Endometrial microvascular endothelial cells (primary cell): ENCODE measurements around the gene KIF17. TPM values are rescaled to one million over a fixed set of nuclear protein-coding genes. Genes with fewer than 3 reads are reported as not detected.

Experiments
- in situ Hi-C: cut with HindIII; loops from 2 replicates; pipeline ENCODE4 v1.10.0; 2017; ENCODE audit warnings: low sequenced_read_pairs, low pct_unique_long_range_greater_than_20kb; ENCODE audit errors: inconsistent ontology term
- total RNA-seq: library from RNA; depleted of rRNA; stranded (reverse); fragments of >200 nt; gene quantifications from one replicate; pipeline ENCODE4 v1.2.3, GENCODE V29; 2015; ENCODE audit errors: inconsistent ontology term

KIF17 gene
- 26.4 TPM for total RNA-seq

DNA sequence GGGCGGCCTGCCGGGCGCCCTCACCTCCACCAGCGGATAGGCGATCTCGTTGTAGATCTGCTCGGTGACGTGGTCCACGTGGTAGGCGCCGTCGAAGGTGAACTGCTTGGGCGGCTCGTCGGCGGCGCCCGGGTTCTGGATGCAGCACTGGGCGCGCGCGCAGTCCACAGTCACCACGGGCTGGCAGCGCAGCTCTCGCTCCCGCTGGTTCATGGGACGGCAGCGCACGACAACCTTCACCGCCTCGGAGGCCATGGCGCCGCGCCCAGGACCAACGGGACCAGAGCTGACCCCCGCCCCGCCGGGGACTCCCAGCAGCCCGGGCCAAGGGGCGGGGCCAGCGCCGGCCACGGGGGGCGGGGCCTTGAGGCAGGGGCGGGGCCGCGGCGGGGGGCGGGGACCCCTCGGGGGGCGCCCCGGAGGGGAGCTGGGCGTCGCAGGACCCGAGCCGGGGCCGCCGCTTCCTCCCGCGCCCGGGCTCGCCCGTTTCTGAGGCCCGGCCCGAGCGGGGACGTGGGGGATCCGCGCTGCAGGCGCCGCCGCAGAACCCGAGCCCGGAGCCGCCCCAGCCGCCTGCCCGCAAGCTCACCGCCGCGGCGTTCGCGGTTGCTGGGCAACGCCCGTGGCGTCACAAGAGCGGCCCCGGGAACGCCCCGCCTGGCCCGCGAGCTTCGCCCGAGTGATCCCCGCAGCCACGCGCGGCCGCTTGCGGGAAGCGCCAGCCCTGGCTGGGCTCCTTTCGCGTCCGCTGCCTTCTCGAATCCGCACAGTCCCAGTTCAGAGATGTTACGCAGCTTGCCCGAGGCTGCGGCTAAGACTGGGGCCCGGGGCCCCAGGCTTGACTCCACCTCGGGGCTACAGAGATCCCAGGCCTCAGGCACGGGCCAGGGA lies at the start of gene KIF17:
TSS of gene KIF17 (minus strand) at position 556 of the 891 bp plus-strand sequence. CDS start at position 255, 301 bp downstream.
- in situ Hi-C loops: no loop called here

GRCh38 chr1:20767271-20767670 lies 49.5 kb upstream of the KIF17 start:
- in situ Hi-C loops: no loop called here

DNA sequence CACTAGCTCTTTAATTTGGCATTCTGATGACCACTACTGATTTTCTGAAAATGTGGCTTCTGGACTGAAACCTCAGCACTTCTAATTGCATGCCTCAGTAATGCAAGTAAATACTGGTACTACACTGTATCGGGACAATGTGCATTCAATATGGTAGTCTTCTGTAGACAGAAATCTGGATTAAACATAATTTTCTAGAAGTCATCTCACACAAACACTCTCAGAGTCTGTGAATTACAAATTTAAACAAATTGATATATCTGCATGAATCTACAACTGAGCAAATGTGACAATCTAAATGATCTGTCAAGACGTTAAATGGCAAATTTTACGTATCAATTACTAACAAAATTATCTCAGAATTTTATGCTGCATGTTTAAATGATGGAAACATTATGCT lies 45.6 kb upstream of the KIF17 start:
- in situ Hi-C loops: no loop called here

- in situ Hi-C loops: no loop called here
These were observed 42.5 kb upstream of the KIF17 start for GRCh38 chr1:20760322-20760721.

GRCh38 chr1:20753589-20753988 lies 35.8 kb upstream of the KIF17 start:
- in situ Hi-C loops: no loop called here

DNA sequence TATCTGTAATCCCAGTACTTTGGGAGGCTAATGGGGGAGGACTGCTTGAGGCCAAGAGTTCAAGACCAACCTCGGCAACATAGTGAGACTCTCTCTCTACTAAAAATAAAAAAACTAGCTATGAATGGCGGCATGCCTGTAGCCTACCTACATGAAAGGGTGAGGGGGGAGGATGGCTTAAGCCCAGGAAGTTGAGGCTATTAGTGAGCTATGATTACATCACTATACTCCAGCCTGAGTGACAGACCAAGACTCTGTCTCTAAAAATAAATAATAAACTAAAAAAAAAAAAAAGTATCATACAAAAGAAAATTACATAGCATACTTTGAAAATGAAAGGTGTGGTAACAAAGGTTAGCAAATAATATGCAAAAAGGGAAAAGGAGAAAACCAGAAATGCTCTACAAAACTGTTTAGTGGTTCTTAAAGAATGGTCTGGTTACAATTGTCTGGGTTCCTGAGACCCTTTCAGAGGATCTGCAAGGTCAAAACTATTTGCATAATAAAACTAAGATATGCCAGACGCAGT lies 33.7 kb upstream of the KIF17 start:
- in situ Hi-C loops: no loop called here

- in situ Hi-C loops: no loop called here
These were observed 24.9 kb upstream of the KIF17 start for GRCh38 chr1:20742671-20743070.

- in situ Hi-C loops: no loop called here
These were observed 23.0 kb upstream of the KIF17 start for GRCh38 chr1:20740781-20741180.

DNA sequence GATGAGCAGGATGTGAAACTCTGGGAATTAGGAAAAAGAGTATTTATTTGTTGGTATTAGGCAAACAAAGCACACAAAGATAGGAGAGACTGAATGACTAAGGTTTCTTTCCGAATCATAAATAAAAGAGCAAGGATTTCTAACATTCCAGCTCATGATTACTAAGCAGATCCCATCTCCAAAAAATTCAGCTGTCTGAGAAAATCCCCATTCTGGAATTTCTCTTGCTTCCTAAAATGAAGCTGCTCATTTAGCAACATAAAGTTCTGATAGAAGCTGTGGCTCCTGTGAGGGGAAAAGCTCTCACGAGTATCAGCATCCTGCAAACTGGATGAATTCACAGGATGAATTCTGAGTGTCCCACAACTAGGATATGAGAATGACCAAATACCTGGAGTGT lies 21.4 kb upstream of the KIF17 start:
- in situ Hi-C loops: no loop called here

- in situ Hi-C loops: no loop called here
These were observed 17.8 kb upstream of the KIF17 start for GRCh38 chr1:20735581-20736111.

DNA sequence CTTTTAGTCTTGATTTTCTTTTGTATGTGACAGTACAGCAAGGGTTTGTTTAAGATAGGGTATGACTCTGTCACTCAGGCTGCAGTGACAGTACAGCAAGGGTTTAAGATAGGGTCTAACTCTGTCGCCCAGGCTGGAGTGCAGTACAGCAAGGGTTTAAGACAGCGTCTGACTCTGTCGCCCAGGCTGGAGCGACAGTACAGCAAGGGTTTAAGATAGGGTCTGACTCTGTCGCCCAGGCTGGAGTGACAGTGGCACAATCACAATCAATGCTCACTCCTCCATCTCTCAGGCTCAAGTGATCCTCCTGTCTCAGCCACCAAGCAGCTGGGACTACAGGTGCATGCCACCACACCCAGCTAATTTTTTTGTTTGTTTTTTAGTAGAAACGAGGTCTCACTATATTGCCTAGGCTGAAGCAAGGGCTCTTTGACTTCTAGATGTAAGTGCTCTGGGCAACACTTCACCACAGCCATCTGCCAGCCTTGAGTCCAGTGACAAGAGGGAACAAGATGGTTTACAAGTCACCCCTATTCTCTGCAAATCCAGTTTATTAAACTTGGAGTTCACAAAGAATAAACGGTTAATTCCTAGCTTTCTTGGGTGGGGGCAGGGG lies 15.7 kb upstream of the KIF17 start:
- in situ Hi-C loops: no loop called here

DNA sequence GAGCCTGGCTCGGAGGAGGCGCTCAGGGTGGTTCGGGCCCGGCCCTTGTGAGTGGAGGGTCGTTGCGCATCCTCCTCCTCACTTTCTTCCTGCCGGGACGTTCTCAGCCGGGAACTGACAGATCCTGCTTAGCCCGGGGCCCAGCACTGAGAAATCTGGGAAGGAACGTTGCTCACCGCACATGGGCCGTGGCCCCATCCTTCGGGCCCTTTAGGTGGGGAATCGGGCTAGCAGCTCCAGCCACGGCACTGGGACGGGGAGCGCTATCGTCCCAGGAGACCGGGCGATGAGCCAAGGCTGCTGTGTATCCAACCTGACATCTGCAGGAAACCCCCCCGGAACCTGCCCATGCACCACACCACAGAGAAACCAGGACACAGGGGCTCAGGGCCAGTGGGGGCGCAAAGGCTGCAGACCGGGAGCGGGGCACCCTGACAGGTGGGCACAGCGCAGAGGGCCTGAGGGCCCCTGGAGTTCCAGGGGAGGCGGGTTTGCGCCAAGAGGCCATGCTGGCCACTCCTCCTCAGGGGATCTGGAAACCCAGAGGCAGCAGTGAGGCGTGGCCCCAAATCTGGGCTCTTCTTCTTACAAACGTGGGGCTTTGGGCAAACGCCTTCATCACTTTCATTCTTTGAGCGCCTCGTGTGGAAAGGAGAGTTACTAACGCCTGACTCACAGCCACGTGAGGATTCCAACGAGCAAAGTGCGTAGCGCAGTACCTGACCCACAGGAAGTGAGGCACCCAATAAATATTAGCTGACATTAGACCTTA lies 15.0 kb upstream of the KIF17 start, which contains the start of gene SH2D5:
TSS of gene SH2D5 (minus strand) at position 116 of the 772 bp plus-strand sequence. CDS start 4,659 bp downstream, outside the sequence.
- in situ Hi-C loops: no loop called here

DNA sequence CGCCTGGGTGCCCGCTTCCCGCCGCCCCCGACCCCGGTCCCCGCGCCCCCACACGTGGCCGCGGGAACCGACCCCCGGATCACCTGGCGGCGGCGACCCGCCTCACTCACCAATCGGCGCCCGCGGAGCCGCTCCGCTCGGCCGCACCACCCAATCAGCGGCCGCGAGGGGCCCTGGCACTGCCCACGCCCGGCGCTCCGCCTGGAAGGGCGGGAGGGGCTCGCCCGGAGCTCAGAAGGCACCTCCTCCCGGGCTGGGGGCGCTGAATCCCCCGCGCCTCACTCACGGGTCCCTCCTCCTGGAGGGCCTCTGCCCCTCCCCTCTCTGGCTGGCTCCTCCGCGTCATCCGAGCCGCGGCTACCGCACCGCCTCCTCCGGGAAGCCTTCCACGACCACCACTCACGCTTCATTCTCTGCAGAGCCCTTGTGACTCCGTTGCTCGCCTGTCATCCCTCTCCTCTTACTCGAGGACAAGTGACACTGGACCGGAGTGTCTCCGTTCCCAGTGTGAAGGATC lies 14.3 kb upstream of the KIF17 start:
- in situ Hi-C loops: no loop called here

- in situ Hi-C loops: no loop called here
These were observed 13.5 kb upstream of the KIF17 start for GRCh38 chr1:20731057-20731991.

- in situ Hi-C loops: no loop called here
These were observed 12.9 kb upstream of the KIF17 start for GRCh38 chr1:20730690-20731056.

DNA sequence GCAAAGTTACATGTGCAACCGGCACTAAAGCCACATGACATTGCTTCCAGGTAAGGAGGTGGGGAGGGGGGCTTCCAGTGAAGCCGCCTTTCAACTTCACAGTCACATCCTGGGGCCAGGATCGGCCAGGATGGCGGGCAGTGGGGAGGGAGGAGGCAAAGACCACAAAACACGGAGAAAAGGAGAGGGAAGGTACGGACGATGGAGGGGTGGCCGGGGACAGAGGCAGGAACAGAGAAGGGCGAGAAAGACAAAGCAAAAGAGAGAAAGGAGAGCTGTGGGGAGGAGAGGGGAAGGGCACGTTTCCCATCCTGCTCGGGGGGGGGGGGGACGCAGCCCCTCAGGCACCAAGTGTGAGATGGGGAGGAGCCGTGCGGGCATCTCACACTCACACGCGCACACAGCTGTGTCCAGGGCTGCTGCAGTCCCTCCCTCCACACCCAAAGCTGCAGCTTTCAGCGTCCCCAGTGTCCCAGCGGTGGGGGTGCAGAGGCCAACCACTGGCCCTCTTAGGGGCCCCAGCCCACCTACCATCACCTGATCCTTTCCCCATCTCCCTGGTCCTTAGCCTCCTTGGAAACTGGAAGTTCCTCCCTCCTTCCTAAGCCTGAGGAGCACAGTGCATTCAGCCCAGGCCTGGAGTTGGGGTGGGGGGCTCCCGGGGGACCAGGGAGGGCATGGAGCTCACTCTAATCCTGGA lies 12.3 kb upstream of the KIF17 start:
- in situ Hi-C loops: no loop called here
